DMS53 treated with DMSO at 0.1 percent for 48 hours (cell line): ENCODE measurements around the gene AP1S1.
A peak's percentile ranks its signal among the peaks of the same experiment; 100 is the strongest.
"Not testable (repeated sequence)": the region's sequence is repeated elsewhere in the genome, so short reads cannot be mapped to it uniquely, and the experiment has no call there.

ENCODE experiments used
- DNase-seq: peaks from one replicate; lab custom pipeline; 2025; ENCODE audit not compliant: unreplicated experiment; lab: John Stamatoyannopoulos, UW

AP1S1 gene

DNA sequence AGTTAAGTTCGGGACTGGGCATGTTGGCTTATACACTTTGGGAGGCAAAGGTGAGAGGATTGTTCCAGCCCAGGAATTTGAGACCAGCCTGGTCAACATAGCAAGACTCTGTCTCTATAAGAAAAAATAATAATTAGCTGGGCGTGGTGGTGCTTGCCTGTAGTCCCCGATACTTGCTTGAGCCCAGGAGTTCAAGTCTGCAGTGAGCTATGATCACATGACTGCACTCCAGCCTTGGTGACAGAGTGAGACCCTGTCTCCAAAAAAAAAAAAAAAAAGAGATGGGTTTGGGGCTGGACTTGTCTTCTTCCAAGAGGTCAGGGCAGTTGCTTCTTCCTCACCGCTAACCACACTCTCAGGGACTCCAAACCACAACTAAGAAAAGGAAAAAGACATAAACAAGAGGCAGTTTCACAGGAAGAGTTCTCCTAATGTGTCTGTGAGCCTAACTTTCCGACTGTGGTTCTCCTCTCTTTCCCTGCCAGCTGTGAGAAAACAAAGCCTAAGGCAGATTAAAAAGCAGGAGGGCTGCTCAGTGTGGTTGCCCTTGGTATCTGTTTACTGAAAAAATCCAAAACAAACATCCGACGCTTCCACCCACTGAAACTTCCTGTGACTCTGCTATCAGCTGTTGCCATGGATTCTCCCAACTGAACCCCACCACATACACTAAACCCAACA is 29.8 kb upstream of the AP1S1 start:
- DNase-seq = peak; percentile 55

DNA sequence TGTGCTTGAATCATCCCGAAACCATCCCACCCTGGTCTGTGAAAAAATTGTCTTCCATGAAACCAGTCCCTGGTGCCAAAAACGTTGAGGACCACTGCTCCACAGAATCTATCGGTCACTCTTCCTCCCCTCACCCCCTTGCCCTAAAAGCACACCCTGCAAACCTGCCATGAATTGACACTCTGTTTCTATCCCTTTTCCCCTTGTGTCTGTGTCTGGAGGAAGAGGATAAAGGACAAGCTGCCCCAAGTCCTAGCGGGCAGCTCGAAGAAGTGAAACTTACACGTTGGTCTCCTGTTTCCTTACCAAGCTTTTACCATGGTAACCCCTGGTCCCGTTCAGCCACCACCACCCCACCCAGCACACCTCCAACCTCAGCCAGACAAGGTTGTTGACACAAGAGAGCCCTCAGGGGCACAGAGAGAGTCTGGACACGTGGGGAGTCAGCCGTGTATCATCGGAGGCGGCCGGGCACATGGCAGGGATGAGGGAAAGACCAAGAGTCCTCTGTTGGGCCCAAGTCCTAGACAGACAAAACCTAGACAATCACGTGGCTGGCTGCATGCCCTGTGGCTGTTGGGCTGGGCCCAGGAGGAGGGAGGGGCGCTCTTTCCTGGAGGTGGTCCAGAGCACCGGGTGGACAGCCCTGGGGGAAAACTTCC is 28.2 kb upstream of the AP1S1 start:
- DNase-seq = no peak

DNA sequence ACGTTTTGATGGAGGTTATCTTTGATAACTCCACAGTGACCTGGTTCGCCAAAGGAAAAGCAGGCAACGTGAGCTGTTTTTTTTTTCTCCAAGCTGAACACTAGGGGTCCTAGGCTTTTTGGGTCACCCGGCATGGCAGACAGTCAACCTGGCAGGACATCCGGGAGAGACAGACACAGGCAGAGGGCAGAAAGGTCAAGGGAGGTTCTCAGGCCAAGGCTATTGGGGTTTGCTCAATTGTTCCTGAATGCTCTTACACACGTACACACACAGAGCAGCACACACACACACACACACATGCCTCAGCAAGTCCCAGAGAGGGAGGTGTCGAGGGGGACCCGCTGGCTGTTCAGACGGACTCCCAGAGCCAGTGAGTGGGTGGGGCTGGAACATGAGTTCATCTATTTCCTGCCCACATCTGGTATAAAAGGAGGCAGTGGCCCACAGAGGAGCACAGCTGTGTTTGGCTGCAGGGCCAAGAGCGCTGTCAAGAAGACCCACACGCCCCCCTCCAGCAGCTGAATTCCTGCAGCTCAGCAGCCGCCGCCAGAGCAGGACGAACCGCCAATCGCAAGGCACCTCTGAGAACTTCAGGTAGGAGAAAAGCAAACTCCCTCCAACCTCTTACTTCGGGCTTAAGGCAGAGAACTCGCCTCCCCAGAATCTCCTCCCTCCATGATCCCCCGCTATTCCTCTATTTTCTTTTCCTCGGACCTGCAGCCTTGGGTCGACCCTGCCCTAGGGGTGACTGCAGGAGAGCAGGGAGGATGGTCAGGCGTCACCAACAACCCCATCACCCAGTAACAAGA is 27.4 kb upstream of the AP1S1 start, which contains the start of gene SERPINE1:
TSS of gene SERPINE1 (plus strand) at position 454 of the 809 bp plus-strand sequence. CDS start 1,290 bp downstream, outside the sequence.
- DNase-seq = no peak

DNA sequence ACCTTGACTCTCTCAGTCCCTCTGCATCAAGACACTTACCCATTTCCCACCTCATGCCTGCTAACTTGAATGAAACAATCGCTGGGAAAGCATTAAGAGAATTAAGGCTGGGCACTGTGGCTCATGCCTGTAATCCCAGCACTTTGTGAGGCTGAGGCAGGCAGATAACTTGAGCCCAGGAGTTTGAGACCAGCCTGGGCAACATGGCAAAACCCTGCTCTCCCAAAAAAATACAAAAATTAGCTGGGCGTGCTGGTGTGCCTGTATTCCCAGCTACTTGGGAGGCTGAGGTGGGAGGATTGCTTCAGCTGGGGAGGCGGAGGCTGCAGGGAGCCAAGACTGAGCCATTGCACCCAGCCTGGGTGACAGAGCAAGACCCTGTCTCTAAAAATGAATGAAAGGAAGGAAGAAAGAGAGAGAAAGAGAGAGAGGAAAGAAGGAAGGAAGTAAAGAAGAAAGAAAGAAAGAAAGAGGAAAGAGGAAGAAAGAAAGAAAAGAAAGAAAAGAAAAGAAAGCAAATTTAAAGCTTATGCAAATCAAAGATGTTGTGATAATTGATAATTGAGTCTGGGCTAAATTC is 26.7 kb upstream of the AP1S1 start:
- no peak for DNase-seq

DNA sequence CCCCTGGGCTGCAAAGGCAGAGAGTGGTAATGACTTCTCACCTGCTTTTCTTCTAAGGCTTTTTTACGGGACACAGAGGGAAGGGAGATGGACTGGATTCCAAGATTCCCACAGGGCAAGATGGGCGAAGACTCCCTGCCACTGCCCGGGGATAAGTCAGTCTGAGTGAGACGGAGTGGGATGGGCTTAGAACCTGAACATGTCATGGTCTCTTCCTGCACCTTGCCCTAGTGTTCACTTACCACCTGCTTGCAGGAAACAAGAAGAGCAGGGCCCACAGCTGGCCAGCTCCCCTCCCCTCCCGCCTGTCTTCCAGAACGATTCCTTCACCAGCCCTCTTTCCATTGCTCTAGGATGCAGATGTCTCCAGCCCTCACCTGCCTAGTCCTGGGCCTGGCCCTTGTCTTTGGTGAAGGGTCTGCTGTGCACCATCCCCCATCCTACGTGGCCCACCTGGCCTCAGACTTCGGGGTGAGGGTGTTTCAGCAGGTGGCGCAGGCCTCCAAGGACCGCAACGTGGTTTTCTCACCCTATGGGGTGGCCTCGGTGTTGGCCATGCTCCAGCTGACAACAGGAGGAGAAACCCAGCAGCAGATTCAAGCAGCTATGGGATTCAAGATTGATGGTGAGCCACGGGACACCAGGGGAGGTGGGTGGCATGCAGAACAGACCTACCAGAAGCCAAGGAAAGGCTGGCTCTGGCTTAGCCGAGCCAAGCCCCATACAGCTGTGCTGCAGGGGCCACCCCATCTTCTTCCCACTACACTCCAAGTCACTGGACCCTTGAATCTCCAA is 26.0 kb upstream of the AP1S1 start:
- DNase-seq = no peak

DNA sequence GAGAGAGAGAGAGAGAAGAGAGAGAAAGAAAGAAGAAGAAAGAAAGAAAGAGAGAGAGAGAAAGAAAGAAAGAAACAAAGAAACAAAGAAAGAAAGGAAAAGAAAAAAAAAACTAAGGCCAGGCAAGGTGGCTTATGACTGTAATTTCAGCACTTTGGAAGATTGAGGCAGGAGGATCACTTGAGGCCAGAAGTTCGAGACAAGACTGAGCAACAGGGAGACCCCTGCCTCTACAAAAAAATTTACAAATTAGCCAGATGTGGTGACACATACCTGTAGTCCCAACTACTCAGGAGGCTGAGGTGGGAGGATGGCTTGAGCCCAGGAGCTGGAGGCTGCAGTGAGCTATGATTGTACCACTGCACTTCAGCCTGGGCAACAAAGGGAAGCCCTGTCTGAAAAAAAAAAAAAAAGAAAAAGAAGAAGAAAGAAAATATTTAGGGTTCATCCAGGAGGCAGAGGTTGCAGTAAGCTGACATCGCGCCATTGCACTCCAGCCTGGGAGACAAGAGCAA is 24.6 kb upstream of the AP1S1 start:
- DNase-seq = no peak

DNA sequence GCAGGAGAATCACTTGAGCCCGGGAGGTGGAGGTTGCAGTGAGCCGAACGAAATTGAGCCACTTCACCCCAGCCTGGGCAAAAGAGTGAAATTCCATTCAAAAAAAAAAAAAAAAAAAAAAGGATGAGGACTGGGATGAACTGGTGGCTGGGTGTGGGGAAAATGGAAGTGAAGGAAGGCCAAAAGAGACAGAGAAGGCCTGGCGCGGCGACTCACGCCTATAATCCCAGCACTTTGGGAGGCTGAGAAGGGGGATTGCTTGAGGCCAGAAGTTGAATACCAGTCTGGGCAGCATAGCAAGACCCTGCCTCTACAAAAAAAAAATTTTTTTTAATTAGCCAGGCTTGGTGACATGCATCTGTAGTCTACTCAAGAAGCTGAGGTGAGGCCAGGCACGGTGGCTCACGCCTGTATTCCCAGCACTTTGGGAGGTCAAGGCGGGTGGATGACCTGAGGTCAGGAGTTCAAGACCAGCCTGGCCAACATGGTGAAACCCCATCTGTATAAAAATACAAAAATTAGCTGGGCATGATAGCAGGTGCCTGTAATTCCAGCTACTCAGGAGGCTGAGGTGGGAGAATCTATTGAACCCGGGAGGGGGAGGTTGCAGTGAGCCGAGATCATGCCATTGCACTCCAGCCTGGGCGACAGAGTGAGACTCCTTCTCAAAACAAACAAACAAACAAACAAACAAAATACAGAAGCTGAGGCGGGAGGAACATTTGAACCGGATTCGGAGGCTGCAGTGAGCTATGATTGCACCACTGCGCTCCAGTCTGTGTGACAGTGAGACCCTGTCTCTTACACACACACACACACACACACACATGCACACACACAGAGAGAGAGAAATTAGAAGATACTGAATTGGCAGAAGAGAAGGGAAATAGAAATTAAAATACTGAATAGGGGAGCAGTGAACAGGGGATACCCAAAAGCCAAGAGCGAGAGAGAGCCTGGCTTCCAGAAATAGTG is 21.4 kb upstream of the AP1S1 start:
- not testable (repeated sequence) for DNase-seq

DNA sequence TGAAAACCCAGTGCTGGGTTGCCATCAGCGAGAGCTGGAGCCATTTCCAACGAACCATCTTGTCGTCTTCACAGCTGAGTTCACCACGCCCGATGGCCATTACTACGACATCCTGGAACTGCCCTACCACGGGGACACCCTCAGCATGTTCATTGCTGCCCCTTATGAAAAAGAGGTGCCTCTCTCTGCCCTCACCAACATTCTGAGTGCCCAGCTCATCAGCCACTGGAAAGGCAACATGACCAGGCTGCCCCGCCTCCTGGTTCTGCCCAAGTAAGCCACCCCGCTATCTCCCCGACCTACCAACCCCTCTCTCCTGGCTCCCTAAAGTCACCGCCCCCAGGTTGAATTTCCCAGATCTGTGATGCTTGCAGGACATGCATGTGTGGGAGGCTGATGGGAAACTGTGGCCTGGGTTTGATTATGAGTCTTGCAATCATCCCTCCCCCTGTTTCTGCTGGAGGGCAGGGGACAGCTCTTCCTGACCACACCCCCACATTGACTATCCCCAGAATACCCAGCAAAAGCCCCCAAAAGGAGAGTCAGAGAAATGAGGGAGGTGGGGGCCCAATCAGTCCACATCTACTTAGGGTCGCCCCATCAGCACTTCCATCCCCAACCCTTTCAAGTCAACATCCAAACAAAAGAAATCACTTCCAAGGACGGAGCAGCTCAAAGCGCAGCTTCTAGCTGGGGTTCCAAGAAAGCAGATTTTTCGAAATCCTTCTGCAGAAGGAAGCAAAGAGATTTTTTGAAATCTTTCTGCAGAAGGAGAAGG is 20.5 kb upstream of the AP1S1 start:
- no peak for DNase-seq

DNA sequence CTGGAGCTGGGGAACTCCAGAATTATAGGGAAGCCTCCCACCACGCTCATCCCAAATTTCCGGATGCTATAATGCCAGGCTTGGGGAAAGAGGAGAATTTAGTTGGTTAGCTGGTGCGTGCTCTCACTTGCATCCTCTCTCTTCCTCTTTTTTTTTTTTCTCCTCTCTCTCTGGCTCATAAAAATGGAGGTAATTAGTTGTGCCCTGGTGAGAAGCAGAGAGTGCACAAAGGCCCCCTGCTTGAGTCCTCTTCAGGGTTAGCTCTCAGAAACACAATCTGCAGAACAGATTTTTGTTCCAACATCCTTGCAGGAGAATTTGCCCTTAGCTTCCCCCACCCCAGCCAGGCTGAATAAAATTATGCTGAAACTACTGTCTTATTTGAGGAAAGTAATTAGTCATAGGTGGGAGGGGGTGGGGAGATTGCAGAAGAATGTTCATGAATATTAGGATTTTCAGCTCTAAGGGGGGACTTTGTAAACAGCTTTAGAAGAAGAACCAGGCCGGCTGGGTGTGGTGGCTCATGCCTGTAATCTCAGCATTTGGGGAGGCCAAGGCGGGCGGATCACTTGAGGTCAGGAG is 19.8 kb upstream of the AP1S1 start:
- no peak for DNase-seq

DNA sequence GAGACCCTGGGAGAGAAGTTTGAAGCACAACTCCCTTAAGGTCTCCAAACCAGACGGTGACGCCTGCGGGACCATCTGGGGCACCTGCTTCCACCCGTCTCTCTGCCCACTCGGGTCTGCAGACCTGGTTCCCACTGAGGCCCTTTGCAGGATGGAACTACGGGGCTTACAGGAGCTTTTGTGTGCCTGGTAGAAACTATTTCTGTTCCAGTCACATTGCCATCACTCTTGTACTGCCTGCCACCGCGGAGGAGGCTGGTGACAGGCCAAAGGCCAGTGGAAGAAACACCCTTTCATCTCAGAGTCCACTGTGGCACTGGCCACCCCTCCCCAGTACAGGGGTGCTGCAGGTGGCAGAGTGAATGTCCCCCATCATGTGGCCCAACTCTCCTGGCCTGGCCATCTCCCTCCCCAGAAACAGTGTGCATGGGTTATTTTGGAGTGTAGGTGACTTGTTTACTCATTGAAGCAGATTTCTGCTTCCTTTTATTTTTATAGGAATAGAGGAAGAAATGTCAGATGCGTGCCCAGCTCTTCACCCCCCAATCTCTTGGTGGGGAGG is 16.5 kb upstream of the AP1S1 start:
- DNase-seq = no peak

DNA sequence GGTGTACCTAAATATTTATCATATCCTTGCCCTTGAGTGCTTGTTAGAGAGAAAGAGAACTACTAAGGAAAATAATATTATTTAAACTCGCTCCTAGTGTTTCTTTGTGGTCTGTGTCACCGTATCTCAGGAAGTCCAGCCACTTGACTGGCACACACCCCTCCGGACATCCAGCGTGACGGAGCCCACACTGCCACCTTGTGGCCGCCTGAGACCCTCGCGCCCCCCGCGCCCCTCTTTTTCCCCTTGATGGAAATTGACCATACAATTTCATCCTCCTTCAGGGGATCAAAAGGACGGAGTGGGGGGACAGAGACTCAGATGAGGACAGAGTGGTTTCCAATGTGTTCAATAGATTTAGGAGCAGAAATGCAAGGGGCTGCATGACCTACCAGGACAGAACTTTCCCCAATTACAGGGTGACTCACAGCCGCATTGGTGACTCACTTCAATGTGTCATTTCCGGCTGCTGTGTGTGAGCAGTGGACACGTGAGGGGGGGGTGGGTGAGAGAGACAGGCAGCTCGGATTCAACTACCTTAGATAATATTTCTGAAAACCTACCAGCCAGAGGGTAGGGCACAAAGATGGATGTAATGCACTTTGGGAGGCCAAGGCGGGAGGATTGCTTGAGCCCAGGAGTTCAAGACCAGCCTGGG is 15.9 kb upstream of the AP1S1 start:
- DNase-seq = peak; percentile 92

DNA sequence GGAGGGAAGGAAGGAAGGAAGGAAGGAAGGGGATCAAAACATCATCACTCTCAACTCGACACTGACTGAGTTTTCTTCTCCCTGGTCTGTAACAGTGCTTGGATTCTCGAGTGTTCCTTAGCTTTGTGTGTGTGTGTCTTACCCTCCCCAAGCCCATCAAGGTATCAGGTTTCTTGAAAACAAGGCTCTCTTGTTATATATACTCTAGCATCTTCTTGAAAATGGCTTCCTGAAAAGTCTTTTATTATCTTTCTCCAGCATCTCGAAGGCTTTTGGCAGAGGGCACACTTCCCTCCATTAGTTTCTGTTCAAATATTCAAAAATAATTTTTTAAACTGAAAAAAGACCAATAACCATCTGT is 14.0 kb upstream of the AP1S1 start:
- DNase-seq = no peak

DNA sequence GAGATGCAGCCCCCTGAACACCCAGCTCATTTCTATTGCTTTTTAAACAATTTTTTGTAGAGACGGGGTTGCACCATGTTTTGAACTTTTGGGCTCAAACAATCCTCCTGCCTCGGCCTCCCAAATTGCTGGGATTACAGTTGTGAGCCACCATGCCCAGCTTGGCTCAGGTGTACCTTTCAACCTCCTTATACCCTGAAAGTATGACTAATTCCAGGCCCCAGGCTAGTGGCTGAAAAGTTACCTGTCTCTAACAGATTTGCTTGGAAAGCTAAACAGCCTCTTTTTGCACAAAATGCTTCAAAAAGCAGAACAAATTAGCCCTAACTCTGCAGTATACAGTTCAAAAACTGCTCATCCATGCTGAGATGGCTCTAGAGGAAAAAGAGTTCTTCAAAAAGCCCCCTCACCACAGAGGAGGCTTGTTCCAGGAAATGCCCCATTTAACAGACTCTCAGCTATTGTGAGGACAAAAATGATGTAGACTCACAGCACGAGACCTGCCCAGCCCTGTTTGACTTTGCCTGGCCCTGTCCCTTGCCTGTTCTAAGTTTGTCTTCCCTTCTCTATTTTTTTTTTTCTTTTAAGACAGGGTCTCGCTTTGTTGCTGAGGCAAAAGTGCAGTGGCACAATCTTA is 13.4 kb upstream of the AP1S1 start:
- DNase-seq = no peak

DNA sequence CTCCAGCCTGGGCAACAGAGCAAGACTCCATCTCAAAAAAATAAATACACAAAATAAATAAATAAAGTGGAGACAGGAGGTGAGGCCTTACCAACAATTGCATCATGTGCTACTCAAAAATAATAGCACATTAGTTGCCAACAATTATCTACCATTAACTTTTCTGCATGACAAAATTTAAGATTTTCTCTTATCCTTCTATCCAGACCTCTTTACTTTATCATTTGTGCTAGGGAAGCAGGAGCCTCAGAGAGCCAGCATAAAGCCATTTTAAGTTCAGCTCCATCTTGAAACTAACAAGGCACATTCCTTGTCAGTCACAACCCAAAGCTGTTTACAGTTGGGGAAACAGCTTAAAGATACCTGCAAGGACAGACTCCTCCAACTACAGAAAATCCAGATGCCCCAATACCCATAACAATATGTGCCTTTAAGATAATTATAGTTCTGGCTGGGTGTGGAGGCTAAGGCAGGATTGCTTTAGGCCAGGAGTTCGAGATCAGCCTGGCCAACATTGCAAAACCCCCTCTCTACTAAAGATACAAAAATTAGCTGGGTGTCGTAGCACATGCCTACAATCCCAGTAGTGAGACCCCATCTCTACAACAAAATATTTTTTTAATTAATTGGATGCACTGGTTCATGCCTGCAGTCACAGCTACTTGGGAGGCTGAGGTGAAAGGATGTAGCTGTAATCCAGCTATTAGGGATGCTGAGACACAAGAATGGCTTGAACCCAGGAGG is 2.2 kb upstream of the AP1S1 start:
- no peak for DNase-seq

DNA sequence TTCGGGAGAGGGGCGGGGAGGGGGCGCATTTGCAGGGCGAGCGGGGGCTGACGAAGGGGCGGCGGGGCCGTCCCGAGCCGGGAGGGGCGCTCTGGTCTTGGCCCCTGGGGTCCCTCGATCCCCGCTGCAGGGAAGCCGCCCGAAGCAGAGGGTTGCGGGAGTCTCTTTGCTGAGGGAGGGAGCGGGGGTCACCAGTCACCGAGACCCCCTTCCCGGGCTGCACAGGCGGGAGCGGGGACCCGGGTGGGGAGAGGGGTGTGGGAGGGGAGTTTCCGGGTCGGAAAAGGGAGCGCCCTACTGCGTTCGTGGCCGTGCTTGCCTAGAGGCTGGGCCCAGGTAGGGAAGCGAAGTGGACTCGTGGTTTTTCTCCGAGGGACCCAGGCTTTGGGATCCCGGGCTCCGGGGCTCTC is 422 bp downstream of the AP1S1 start:
- DNase-seq = no peak

DNA sequence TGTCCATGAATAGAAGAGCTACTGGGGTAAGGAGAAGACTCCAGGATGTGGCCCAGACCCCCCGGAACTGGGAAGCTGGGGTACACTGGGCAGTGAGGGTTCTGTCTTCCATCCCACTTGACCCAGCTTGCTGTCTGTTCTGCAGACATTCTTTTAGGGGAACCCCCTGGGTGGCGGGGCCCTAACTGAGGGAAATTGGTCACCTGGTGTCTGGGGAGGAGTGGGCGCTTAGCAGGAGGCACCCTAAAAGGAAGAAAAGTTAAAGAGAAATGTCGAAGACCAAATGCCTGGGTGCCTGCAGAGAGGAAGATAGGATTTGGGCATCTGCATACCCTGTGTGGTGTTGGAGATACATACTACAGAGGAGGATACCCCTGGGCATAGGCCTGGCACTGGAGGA is 1.0 kb downstream of the AP1S1 start:
- DNase-seq = no peak
